GM18526 (cell line): ENCODE data around the gene ADSL.

ENCODE experiments used
- POLR2A ChIP-seq: IDR thresholded peaks from 3 replicates; pipeline ENCODE4 v1.6.1; 2011; ENCODE audit not compliant: insufficient read length; ENCODE audit errors: extremely low read depth

ADSL gene

DNA sequence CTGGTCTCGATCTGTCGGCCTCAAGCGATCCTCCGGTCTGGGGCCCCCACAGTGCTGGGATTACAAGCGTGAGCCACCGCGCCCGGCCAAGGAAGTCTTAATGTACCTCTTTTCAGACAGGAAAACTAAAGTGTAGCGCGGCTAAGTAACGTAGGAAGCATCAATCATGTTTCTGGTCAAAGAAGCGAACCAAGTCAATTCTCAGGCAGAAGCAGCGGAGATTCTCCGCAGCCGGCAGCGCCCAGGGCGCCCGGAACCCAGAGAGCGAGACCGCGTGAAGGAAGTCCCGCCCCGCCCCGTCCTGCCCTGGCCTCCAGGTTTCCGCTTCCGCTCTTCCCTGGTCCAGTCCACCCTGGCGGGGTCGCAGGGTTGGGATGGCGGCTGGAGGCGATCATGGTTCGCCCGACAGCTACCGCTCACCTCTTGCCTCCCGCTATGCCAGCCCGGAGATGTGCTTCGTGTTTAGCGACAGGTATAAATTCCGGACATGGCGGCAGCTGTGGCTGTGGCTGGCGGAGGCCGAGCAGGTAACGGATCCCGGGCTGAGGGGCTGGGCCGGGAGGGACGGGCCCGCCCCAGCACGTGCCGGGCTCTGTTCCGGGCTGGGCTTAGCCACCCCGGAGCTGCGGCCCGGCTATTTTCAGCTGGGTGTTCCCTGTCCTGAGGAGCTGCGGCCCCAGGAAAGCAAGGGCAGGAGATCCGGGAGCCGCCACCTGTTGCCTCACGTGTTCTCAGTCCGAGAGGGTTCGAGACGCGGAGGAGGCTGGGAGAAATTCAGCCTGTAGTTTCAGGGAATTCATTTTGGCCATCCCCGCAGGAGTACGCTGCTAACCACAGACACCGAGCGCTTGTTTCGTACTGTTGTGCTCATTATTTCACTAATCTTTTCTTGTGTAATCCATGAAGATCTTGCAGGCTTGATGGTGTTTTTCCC, at the start of gene ADSL:
Gene ADSL (plus strand): TSS at position 316 of the 934 bp plus-strand sequence. CDS start 59 bp downstream, at position 375.
- peak; percentile 98 for TF ChIP-seq POLR2A

DNA sequence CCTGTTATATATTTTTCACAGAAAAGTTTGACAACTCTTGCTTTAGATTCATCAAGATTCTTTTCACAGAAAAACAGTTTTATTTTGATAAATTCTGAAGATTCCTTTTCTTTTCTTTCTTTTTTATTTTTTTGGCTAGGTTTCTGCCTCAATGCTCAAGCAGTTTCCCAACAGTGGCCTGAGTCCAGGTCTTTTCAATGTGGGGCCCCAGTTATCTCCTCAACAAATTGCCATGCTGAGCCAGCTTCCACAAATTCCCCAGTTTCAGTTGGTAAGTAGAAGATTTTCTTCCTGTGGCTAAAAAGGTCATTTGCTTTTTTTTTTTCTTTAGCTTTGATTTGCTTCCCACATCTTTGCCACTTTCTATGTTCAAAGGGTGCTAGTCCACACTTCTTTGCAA, 46.0 kb upstream of the ADSL start:
- TF ChIP-seq POLR2A = no peak

DNA sequence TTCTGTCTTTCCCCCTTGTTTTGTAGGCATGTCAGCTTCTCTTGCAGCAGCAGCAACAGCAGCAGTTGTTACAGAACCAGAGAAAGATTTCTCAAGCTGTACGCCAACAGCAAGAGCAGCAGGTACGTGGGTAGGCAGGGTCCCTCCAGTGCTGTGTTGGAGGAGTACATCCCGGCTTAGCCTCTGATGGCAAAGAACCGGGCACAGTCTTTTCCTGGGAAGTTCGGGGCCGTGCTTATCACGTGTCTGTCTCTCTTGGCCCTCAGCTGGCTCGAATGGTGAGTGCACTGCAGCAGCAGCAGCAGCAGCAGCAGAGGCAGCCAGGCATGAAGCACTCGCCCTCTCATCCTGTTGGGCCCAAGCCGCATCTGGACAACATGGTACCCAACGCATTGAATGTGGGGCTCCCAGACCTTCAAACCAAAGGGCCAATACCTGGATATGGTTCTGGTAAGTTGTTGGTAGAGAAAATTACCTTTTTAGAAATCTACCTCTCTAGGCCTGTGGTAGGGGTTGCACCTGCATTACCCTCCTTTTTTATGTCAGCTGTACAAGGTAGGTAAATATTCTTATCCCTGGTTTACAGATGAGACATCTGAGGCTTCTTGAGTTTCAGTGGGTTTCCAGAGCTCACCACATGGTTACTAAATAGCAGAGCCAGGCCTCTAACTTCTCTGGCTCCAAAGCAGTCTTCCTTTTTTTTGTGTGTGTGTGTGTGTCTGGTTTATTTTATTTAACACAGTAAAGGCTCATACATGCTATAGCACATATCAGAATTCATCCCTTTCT, 45.2 kb upstream of the ADSL start:
- TF ChIP-seq POLR2A = no peak

DNA sequence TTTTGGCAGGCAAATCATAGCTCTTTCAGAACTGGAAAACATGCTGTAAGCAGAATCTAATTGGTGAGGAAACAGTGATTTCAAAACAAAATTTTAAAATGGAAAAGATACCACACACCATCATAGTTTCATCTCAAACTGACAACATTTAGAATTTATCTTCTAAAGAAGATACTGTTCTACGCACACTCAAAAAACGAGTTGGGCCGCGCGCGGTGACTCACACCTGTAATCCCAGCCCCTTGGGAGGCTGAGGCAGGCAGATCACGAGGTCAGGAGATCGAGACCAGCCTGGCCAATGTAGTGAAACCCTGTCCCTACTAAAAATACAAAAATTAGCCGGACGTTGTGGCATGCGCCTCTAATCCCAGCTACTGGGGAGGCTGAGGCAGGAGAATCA, 44.2 kb upstream of the ADSL start:
- no peak for TF ChIP-seq POLR2A

DNA sequence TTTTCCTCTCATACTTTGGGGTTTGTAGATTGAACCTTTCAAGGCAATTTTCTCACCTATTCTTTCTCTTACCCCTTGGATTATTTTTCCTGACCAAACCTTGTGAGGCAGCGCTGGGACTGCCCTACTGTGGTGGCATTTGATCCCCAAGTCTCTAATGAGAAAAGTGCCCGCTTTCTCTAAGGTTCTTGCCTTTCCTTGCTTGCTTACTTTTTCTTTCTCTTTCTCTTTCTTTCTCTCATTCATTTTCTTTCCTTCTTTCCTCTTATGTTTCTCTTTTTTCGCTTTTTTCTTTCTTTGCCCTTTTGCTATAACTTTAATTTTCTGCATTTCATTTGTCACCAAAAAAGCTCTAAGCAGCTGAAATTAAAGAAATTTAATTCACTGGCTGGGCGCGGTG, 40.7 kb upstream of the ADSL start:
- TF ChIP-seq POLR2A = no peak

DNA sequence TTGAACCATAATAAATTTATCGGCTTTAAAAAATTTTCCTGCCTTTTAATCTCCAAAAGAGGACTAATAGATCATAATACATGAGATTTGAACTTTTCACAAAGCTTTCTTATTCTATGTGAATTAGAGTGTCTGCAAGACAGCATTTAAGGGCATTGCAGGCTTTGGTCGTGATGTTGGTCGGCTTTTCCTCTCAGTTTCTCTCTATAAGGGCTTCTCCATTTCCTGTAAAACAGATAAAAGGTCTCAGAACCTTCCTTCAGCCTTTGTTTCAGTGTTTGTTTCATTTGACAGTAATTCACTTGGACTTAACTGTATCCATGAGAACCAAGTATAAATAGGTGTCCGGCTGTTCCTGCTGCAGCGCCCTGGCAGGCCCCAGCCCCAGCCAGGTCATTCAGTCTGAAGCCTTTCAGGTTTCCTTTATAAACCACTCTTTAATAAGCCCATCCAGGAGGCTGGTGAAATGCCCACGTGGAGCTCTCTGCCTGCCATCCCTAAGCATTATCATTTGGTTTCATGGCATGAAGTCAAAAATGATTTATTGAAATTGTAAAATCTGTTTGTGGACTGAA, 37.2 kb upstream of the ADSL start:
- no peak for TF ChIP-seq POLR2A

DNA sequence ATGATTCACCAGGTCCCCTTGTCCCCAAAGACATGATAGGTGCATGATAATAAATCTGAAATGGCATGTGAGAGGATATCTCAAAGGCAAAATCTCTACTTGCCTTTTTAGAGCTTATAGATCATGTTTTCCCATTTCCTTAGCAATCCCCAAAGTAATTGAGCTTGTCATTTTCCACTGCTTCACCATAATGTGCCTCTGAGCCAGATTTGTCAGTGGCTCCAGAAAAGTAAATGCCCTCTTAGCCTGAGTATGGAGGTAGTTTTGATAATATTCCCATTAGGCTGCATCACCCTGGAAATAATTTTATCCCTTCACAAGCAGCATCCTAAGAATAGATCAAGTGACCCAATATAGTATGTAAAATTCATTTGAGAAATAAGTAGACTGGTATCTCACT, 36.7 kb upstream of the ADSL start:
- no peak for TF ChIP-seq POLR2A

DNA sequence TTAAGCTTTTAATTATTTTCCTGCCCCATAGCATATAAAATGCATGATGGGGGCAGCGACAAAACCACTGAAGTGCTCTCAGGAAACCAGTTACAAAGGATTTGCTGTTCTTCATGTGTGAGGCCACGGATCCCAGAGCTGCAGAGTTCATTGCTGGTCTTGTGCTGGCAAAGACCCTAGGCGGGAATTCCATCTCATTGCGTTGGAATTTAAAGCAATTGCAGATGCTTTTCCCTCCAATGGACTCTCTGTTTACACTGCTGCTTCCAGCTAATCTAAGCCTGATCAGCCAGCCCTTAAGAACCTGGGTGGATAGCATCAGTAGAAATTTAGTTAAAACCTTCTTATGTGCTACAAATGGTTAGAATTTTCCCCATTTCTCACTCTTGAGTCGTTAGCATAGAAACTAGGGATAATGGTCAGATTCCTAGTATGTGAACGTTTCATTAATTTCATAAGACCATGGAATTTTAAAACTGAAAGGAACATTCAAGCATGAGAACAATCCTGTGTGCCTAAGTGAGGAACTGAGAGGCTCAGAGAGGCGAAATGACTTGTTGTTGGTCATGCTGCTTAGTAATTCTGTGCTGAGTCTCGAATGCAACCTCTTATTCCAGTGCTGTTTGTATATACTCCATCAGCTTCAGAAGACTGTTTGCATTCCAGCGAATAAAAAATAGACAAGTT, 36.1 kb upstream of the ADSL start:
- TF ChIP-seq POLR2A = no peak

DNA sequence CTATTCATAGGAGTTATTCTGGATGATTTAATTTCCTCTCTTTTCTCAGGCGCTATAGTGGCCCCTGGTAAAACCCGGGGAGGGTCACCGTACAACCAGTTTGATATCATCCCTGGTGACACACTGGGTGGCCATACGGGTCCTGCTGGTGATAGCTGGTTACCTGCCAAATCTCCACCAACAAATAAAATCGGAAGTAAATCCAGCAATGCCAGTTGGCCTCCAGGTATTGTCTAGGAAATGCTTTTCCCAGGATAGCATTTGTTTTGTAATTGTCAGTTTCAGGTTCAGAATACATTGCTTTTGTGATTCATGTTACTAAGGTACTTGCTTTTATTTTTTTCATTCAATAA, 35.6 kb upstream of the ADSL start:
- TF ChIP-seq POLR2A = no peak

DNA sequence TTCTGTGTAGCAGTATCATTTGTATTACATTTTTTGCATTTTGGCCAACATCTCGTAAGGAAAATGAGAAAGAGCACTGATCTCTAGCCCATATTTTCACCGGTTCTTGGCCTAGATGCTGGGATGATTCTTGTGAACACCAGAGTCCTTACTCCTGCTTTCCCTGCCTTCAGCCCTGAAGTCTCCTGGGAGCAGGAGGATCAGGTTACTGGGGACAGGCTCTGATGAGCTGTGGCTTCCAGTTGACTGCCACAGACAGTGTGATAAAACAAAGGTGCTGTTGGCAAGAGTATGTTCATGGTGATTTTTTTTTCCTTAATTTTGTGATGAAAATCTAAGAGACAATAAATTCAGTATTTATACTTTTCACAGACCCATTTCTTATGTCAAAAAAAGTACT, 34.2 kb upstream of the ADSL start:
- TF ChIP-seq POLR2A = no peak

DNA sequence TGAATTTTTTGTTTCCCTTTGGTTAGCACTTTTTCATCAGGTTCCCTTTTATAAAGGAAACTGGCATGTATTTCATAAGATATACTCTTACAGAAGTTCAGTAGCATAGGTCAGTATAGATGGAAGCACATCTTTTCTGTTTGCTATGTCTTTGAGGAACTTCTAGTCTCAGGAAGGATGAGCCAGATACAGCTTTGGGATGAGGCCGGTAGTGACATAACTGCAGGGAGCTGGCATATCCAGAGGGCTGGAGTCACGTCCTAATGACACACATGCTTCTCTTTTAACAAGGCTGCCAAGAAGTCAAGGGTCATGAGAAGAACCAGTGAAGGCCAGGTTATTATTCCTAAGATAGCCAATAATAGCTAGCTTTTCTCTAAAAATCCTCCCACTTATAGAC, 33.3 kb upstream of the ADSL start:
- TF ChIP-seq POLR2A = no peak

DNA sequence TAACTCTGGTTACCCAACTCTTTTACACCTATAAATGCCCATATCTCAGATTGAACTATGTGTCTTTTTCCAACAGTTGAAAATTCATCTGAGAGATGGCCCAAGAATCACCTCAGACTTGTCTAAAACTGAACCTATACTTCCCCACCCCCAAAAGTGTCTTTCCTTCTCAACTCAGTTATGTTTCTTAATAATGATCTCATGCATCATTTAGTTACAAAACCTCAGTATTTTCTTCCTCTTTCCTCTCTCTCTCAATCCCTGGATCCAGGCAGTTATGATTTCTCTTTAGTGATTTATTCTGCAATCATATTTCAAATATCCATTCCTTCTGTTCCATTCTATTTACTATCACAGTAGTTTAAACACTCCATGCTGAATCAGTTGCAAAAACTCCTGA, 32.3 kb upstream of the ADSL start:
- TF ChIP-seq POLR2A = no peak

DNA sequence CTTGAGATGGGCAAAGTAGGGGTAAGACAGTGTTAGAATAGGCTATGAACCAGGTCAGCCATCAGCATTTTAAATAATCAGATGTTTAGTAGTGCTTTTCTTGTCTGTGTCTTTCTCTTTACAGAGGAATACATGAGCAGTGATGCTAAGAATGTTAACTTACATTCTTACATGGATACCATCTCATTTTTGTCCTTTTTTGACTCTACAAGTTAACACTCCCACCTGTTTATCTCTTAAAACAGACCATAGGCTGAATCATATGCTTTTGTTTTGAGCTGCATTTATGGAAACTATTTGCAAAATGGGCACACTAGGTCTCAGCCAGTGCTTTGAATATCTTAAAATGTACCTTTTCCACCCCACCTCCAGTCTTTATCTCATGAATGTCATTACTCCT, 25.6 kb upstream of the ADSL start:
- TF ChIP-seq POLR2A = no peak

DNA sequence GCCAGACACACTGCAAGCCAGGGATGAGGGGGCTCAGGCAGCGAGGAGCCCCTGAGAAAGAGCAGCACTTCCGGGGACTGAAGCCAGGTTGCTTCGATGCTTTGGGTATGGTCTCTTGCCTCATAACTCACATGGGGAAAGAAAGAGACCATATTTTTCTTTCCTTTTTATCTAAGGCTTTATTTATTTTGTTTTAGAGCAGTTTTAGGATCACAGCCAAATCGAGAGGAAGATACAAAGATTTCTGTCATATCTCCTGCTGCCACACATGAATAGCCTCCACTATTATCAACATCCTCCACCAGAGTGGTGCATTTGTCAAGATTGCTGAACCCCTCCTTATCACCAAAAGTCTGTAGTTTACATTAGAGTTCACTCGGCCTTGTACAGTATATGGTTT, 24.3 kb upstream of the ADSL start:
- TF ChIP-seq POLR2A = no peak

DNA sequence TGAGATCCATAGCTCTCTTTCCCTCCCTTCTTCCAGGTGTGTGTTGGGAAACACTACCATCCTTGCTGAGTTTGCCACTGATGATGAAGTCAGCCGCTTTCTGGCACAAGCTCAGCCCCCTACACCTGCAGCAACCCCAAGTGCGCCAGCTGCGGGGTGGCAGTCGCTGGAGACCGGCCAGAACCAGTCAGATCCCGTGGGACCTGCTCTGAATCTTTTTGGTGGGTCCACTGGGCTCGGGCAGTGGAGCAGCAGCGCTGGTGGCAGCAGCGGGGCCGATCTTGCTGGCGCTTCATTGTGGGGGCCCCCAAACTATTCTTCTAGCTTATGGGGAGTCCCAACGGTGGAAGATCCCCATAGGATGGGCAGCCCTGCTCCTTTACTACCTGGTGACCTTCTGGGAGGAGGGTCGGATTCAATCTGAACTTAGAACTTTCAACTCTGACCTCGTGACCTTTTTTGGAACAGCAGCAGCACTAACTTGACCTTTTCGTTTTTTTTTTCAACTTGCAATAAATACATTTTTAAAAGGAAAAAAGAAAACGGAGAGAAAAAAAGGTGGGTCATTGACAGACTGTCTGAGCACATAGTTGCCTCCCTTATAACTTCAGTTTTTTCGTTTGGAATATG, 23.4 kb upstream of the ADSL start:
- no peak for TF ChIP-seq POLR2A
